ENCODE measurements around the gene COPS7A.
A peak's percentile ranks its signal among the peaks of the same experiment; 100 is the strongest.

The COPS7A gene

GRCh38 chr12:6745741-6746525 lies 22.1 kb downstream of the COPS7A start:
- no peak for DNase-seq (ENCODE audit: insufficient read length, low spot score)
- TF ChIP-seq CTCF (IDR thresholded peaks at IDR 0.05; ENCODE audit: insufficient read depth, missing control alignments): no peak
- FAIRE-seq: no peak

GRCh38 chr12:6747216-6747615 lies 23.4 kb downstream of the COPS7A start:
- TF ChIP-seq CTCF (IDR thresholded peaks at IDR 0.05; ENCODE audit: insufficient read depth, missing control alignments): no peak
- FAIRE-seq (no peak), DNase-seq (ENCODE audit: insufficient read length, low spot score) (no peak)

GRCh38 chr12:6748761-6749160 lies 24.9 kb downstream of the COPS7A start:
- DNase-seq (ENCODE audit: insufficient read length, low spot score) (no peak), FAIRE-seq (no peak)
- no peak for TF ChIP-seq CTCF (IDR thresholded peaks at IDR 0.05; ENCODE audit: insufficient read depth, missing control alignments)

GRCh38 chr12:6750506-6750905 lies 26.7 kb downstream of the COPS7A start:
- DNase-seq (ENCODE audit: insufficient read length, low spot score): no peak
- TF ChIP-seq CTCF (IDR thresholded peaks at IDR 0.05; ENCODE audit: insufficient read depth, missing control alignments): no peak
- FAIRE-seq: no peak

- DNase-seq (ENCODE audit: insufficient read length, low spot score) (no peak), FAIRE-seq (no peak)
- no peak for TF ChIP-seq CTCF (IDR thresholded peaks at IDR 0.05; ENCODE audit: insufficient read depth, missing control alignments)
These were observed 27.9 kb downstream of the COPS7A start for GRCh38 chr12:6751767-6752166.

- no peak for DNase-seq (ENCODE audit: insufficient read length, low spot score)
- peak; percentile 26 for TF ChIP-seq CTCF (IDR thresholded peaks at IDR 0.05; ENCODE audit: insufficient read depth, missing control alignments)
- FAIRE-seq: no peak
These were observed 28.5 kb downstream of the COPS7A start for GRCh38 chr12:6752167-6752920.

Measured in D721Med (cell line).